Myometrial cell (primary cell): ENCODE measurements around the gene NPM3. TPM values are rescaled to one million over a fixed set of nuclear protein-coding genes. Genes with fewer than 3 reads are reported as not detected.

Source experiments
- total RNA-seq: library from RNA; depleted of rRNA; stranded (reverse); fragments of >200 nt; gene quantifications from 2 replicates; pipeline ENCODE4 v1.2.3, GENCODE V29; 2015

Gene NPM3, protein sequence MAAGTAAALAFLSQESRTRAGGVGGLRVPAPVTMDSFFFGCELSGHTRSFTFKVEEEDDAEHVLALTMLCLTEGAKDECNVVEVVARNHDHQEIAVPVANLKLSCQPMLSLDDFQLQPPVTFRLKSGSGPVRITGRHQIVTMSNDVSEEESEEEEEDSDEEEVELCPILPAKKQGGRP
- total RNA-seq, result 159 and 178 TPM in 2 replicates

GRCh38 chr10:101782811-101783735, at the start of gene NPM3:
NPM3 (minus strand) TSS chr10:101783446; CDS start chr10:101783390, 56 bp downstream.

DNA sequence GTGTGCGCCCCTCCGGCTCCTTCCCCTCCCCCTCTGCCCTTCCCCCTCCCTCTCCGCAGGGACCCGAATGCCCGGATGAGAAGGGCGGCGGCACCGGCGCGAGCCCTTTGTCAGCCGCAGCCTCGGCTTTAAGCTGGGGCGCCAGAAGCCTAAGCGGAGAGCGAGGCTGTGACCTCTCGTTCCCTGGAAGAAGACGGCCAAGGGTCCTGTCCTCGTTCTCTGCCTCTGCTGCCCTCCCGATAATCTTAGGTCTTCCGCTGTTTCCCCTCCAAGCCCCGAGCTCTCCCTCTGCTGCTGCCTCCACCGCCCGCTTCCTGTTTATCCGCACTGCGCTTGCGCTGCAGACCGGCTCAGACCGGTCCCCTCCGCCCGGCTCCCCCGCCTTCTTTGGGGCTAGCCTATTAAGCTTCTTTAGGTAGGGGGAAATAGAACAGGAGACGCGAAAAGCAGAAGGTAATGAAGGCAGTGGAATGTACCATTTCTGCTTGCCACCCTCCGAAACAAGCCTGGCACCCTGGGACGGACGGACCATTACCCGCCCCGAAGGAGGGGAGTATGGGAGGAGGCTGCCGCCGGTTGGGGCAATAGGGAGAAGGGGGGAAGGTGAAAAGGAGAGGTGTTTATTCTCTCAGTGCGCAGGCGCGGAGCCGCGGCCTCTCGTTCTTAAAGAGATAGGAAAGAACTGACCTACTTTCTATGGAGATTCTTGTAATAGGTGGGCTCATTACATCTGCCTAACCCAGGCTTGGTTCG, 35.0 kb upstream of the NPM3 start, which contains the start of gene OGA:
Gene OGA, minus strand, starts transcription at position 326 of the 753 bp plus-strand sequence. CDS start 422 bp downstream, outside the sequence.

DNA sequence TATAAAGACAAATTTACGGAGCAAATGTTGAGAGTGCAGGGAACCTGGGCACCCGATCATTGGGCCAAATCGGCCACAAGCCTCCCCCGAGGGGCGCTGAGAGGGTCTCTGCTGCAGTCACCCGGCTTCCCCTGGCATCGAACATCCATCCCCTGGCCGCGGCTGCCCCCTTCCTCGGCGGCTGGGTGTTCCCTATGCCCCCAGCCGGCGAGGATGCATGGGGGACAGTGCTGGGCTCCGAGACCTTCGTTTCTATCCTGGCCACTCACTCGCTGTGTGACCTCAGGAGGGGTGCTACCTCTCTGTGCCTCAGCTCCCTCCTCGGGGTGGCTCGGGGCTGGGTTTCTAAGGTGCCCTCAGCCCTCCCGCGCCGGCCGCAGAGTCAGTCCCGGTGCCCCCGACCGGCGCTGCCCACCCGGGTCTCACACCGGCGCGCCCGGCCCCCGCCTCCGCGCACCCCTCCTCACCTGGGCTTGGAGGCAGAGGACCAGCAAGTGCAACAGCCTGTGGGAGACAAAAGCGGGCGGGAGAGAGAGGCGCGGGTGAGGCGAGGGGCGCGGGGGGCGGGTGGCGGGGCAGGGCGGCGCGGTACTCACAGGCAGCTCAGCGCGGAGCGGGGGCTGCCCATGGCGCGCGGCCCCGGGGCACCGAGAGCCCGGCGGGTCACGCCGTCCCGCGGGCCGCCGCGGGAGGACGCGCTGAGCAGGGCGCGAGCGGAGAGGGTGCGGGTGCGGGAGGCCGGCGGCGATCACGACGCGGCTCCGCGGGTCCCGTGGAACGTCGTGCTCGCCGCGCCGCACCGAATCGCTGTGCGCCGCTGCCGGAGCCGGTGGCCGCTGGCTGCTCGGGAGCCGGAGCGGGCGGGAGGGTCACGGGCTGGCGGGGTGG, 7.7 kb downstream of the NPM3 start, which contains the start of gene FGF8:
Gene FGF8, minus strand, starts transcription at position 842 of the 888 bp plus-strand sequence. Its CDS starts 214 bp downstream, at position 628.

Other genes starting within 250 kb of the NPM3 start
- 24.5 and 25.5 TPM in 2 replicates for gene POLL, start 195.2 kb downstream of the NPM3 start, total RNA-seq
- 85.2 and 98.0 TPM in 2 replicates for gene DPCD, start 195.1 kb downstream of the NPM3 start, total RNA-seq
- 13.8 and 15.8 TPM in 2 replicates for gene FBXW4, start 88.3 kb downstream of the NPM3 start, total RNA-seq
- gene FGF8, start 7.3 kb downstream of the NPM3 start, total RNA-seq, result not detected in 2 replicates
- gene OGA, start 35.0 kb upstream of the NPM3 start, total RNA-seq, result 37.2 and 53.2 TPM in 2 replicates
- 0.18 TPM in 1 of 2 replicates, not detected in the other for gene KCNIP2, start 60.4 kb upstream of the NPM3 start, total RNA-seq